Stomach (tissue), 4 donors: Measurements from ENCODE around the gene INTS6L.

ENCODE experiments used
- EP300 ChIP-seq: sonication (generic); formaldehyde crosslinking; IDR thresholded peaks from one replicate; pipeline ENCODE4 v1.6.1; 2017; ENCODE audit warnings: antibody characterized with exemption
- POLR2A ChIP-seq, 4 donors: fragments of 450-650 bp; IDR thresholded peaks; one replicate each; pipeline ENCODE4 v1.6.1; 2016; ENCODE audit warnings: antibody characterized with exemption in 4 of 4, control low read depth in 2 of 4, mild to moderate bottlenecking in 1 of 4, moderate library complexity in 1 of 4
- POLR2AphosphoS5 ChIP-seq, 3 donors: sonication (generic); formaldehyde crosslinking; IDR thresholded peaks; one replicate each; pipeline ENCODE4 v1.6.1; 2016; ENCODE audit warnings: antibody characterized with exemption in 3 of 3
- TF ChIP-seq, protein P1 (sequence below), 7 experiments: fragments of 450-650 bp in 4 of 7; fragments of 200-600 bp in 3 of 7; sonication (generic) in 3 of 7; IDR thresholded peaks; one replicate each; pipeline ENCODE4 v1.5.1; 2016 to 2019; ENCODE audit warnings: antibody characterized with exemption in 7 of 7, control low read depth in 2 of 7, mild to moderate bottlenecking in 1 of 7

DNA sequence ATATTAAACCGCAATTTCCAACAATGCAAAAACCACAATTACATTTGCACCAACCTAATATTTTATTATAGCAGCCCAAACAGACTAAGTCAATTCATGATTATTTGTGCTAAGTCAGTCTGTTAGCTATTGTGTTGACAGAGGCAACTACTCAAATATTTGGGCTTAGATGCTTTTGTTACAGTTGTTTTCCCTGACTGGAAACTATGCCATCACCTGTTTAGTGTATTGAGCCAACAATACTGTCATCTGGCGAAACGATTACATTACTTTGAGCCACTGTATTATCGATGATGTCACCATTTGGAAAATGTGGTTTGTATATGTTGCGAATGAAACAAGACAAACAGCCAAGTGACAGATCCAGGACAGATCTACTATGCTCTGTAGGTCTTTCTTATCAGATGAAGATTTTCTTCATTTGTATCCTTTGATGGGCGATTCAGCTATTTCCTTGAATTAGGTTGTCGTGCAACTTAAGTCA is 38.7 kb upstream of the INTS6L start:
- TF ChIP-seq POLR2A (IDR thresholded peaks at IDR 0.05): no peak
- TF ChIP-seq, protein P1, sequence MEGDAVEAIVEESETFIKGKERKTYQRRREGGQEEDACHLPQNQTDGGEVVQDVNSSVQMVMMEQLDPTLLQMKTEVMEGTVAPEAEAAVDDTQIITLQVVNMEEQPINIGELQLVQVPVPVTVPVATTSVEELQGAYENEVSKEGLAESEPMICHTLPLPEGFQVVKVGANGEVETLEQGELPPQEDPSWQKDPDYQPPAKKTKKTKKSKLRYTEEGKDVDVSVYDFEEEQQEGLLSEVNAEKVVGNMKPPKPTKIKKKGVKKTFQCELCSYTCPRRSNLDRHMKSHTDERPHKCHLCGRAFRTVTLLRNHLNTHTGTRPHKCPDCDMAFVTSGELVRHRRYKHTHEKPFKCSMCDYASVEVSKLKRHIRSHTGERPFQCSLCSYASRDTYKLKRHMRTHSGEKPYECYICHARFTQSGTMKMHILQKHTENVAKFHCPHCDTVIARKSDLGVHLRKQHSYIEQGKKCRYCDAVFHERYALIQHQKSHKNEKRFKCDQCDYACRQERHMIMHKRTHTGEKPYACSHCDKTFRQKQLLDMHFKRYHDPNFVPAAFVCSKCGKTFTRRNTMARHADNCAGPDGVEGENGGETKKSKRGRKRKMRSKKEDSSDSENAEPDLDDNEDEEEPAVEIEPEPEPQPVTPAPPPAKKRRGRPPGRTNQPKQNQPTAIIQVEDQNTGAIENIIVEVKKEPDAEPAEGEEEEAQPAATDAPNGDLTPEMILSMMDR (IDR thresholded peaks at IDR 0.05): no peak
- TF ChIP-seq EP300: no peak
- no peak for TF ChIP-seq POLR2AphosphoS5 (IDR thresholded peaks at IDR 0.05)
